ENCODE measurements around the gene PEG3. TPM values are rescaled to one million over a fixed set of nuclear protein-coding genes. Genes with fewer than 3 reads are reported as not detected.
A peak's percentile ranks its signal among the peaks of the same experiment; 100 is the strongest.

Gene PEG3
- total RNA-seq, 1 donor from 2014 or later = not detected

- no peaks in the 10 kb centered on the region for H3K4me1 Mint-ChIP-seq (ENCODE audit: unreplicated experiment)
- H3K27me3 Mint-ChIP-seq (ENCODE audit: unreplicated experiment) = no peaks in the 10 kb centered on the region
- TF ChIP-seq CTCF (IDR thresholded peaks at IDR 0.05) = no peak
- no peaks in the 10 kb centered on the region for H3K36me3 Mint-ChIP-seq (ENCODE audit: unreplicated experiment)
- DNase-seq (ENCODE audit: extremely low spot score, unreplicated experiment) = peak; percentile 63
- peaks cover 63% of the 10 kb centered on the region for H3K9me3 Mint-ChIP-seq (ENCODE audit: unreplicated experiment)
- no peak overlapping the region for H3K27ac Mint-ChIP-seq (ENCODE audit: unreplicated experiment)
- no peak overlapping the region for H3K4me3 Mint-ChIP-seq (ENCODE audit: unreplicated experiment)
Measured at GRCh38 chr19:56822755-56823154, 17.8 kb downstream of the PEG3 start.

- Mint-ChIP-seq H3K4me3 (ENCODE audit: unreplicated experiment) (no peak overlapping the region), H3K9me3 (ENCODE audit: unreplicated experiment) (peaks cover 60% of the 10 kb centered on the region), H3K36me3 (ENCODE audit: unreplicated experiment) (no peaks in the 10 kb centered on the region), H3K27ac (ENCODE audit: unreplicated experiment) (no peak overlapping the region), H3K4me1 (ENCODE audit: unreplicated experiment) (no peaks in the 10 kb centered on the region), H3K27me3 (ENCODE audit: unreplicated experiment) (no peaks in the 10 kb centered on the region)
- DNase-seq (ENCODE audit: extremely low spot score, unreplicated experiment) = peak; percentile 59
- TF ChIP-seq CTCF (IDR thresholded peaks at IDR 0.05) = no peak
Measured at GRCh38 chr19:56821675-56822074, 18.9 kb downstream of the PEG3 start.

GRCh38 chr19:56821209-56821608 lies 19.3 kb downstream of the PEG3 start:
- Mint-ChIP-seq H3K4me1 (ENCODE audit: unreplicated experiment) (no peaks in the 10 kb centered on the region), H3K36me3 (ENCODE audit: unreplicated experiment) (no peaks in the 10 kb centered on the region), H3K9me3 (ENCODE audit: unreplicated experiment) (peaks cover 61% of the 10 kb centered on the region), H3K27ac (ENCODE audit: unreplicated experiment) (no peak overlapping the region), H3K4me3 (ENCODE audit: unreplicated experiment) (no peak overlapping the region), H3K27me3 (ENCODE audit: unreplicated experiment) (no peaks in the 10 kb centered on the region)
- peak; percentile 71 for DNase-seq (ENCODE audit: extremely low spot score, unreplicated experiment)
- TF ChIP-seq CTCF (IDR thresholded peaks at IDR 0.05) = no peak

- H3K4me3 Mint-ChIP-seq (ENCODE audit: unreplicated experiment) = no peak overlapping the region
- no peaks in the 10 kb centered on the region for H3K4me1 Mint-ChIP-seq (ENCODE audit: unreplicated experiment)
- DNase-seq (ENCODE audit: extremely low spot score, unreplicated experiment) = no peak
- peaks cover 61% of the 10 kb centered on the region for H3K9me3 Mint-ChIP-seq (ENCODE audit: unreplicated experiment)
- no peak for TF ChIP-seq CTCF (IDR thresholded peaks at IDR 0.05)
- no peaks in the 10 kb centered on the region for H3K36me3 Mint-ChIP-seq (ENCODE audit: unreplicated experiment)
- H3K27ac Mint-ChIP-seq (ENCODE audit: unreplicated experiment) = no peak overlapping the region
- no peaks in the 10 kb centered on the region for H3K27me3 Mint-ChIP-seq (ENCODE audit: unreplicated experiment)
Measured at GRCh38 chr19:56819166-56819565, 21.4 kb downstream of the PEG3 start.

- H3K36me3 Mint-ChIP-seq (ENCODE audit: unreplicated experiment) = no peaks in the 10 kb centered on the region
- no peak for DNase-seq (ENCODE audit: extremely low spot score, unreplicated experiment)
- H3K4me1 Mint-ChIP-seq (ENCODE audit: unreplicated experiment) = no peaks in the 10 kb centered on the region
- H3K4me3 Mint-ChIP-seq (ENCODE audit: unreplicated experiment) = no peak overlapping the region
- TF ChIP-seq CTCF (IDR thresholded peaks at IDR 0.05) = no peak
- H3K27ac Mint-ChIP-seq (ENCODE audit: unreplicated experiment) = no peak overlapping the region
- peaks cover 72% of the 10 kb centered on the region for H3K9me3 Mint-ChIP-seq (ENCODE audit: unreplicated experiment)
- no peaks in the 10 kb centered on the region for H3K27me3 Mint-ChIP-seq (ENCODE audit: unreplicated experiment)
Measured at GRCh38 chr19:56814656-56815055, 25.9 kb downstream of the PEG3 start.
